ENCODE data around the gene TPRG1.

TPRG1 gene

GRCh38 chr3:189308608-189309007 is 136.8 kb downstream of the TPRG1 start:
- Histone ChIP-seq H3K36me3 (no peaks in the 10 kb centered on the region), H3K27ac (no peak overlapping the region), H3K4me1 (no peaks in the 10 kb centered on the region), H3K9me3 (replicated peaks in 1 of 11) (no peaks in the 10 kb centered on the region), H3K27me3 (no peaks in the 10 kb centered on the region), H3K9ac (no peak overlapping the region), H3K4me2 (no peak overlapping the region), H3K4me3 (no peak overlapping the region), H4K20me1 (no peaks in the 10 kb centered on the region)
- no peak for TF ChIP-seq Cebpa-rat (IDR thresholded peaks at IDR 0.05)

GRCh38 chr3:189309400-189309975 is 137.7 kb downstream of the TPRG1 start:
- H3K4me1 ChIP-seq, result no peaks in the 10 kb centered on the region
- H3K9me3 ChIP-seq (replicated peaks in 1 of 11), result no peaks in the 10 kb centered on the region
- H3K36me3 ChIP-seq, result no peaks in the 10 kb centered on the region
- H3K27me3 ChIP-seq, result no peaks in the 10 kb centered on the region
- H3K4me2 ChIP-seq, result no peak overlapping the region
- no peak overlapping the region for H3K9ac ChIP-seq
- TF ChIP-seq Cebpa-rat (IDR thresholded peaks at IDR 0.05), result no peak
- H3K4me3 ChIP-seq, result no peak overlapping the region
- no peaks in the 10 kb centered on the region for H4K20me1 ChIP-seq
- H3K27ac ChIP-seq, result no peak overlapping the region

- H4K20me1 ChIP-seq, result no peaks in the 10 kb centered on the region
- H3K27me3 ChIP-seq, result no peaks in the 10 kb centered on the region
- H3K9me3 ChIP-seq (replicated peaks in 1 of 11), result no peaks in the 10 kb centered on the region
- H3K4me1 ChIP-seq, result no peaks in the 10 kb centered on the region
- no peak overlapping the region for H3K4me3 ChIP-seq
- H3K27ac ChIP-seq, result no peak overlapping the region
- H3K9ac ChIP-seq, result no peak overlapping the region
- H3K4me2 ChIP-seq, result no peak overlapping the region
- TF ChIP-seq Cebpa-rat (IDR thresholded peaks at IDR 0.05), result no peak
- H3K36me3 ChIP-seq, result no peaks in the 10 kb centered on the region
These were observed 139.8 kb downstream of the TPRG1 start for GRCh38 chr3:189311521-189311920.

GRCh38 chr3:189312866-189313265 is 141.1 kb downstream of the TPRG1 start:
- H3K9me3 ChIP-seq (replicated peaks in 1 of 11), result no peaks in the 10 kb centered on the region
- H3K27me3 ChIP-seq, result no peaks in the 10 kb centered on the region
- H3K4me2 ChIP-seq, result no peak overlapping the region
- no peaks in the 10 kb centered on the region for H3K4me1 ChIP-seq
- TF ChIP-seq Cebpa-rat (IDR thresholded peaks at IDR 0.05), result no peak
- no peak overlapping the region for H3K9ac ChIP-seq
- H4K20me1 ChIP-seq, result no peaks in the 10 kb centered on the region
- no peaks in the 10 kb centered on the region for H3K36me3 ChIP-seq
- no peak overlapping the region for H3K4me3 ChIP-seq
- no peak overlapping the region for H3K27ac ChIP-seq

DNA sequence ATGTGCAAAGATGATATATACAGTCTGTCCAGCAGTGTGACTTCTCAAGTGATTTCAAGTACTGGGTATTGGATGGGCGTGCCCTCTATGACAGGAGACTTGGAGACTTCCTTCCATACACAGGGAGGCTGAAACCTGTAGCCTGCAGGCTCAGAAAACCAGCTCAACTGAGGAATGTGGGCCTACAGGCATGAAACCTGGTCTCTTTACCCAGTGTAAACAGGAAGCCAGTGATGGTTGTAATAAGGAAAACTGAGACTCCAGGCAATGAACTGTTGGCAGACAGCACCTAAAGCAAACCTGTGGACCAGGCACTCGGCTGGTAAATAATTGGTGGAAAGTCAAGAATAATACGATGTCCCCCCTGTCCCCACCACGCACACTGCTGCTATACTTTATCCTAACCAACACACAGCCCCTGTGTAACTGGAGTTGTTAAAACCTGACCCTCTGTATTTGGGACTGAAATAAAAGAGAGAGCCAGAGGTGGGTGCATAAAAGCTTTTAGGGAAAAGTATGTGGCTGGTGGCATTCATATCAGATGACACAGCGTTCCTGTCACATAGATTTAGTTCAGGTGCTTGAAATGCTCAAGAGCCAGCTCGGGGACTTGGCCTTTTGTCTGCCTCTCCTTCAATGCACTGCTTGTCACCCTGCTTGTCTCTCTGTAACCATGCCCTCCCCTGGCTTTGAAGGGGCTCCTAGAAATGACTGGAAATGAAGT is 144.7 kb downstream of the TPRG1 start:
- H3K27ac ChIP-seq, result no peak overlapping the region
- no peak overlapping the region for H3K4me2 ChIP-seq
- H3K36me3 ChIP-seq, result no peaks in the 10 kb centered on the region
- H3K4me1 ChIP-seq, result no peaks in the 10 kb centered on the region
- TF ChIP-seq Cebpa-rat (IDR thresholded peaks at IDR 0.05), result no peak
- H3K27me3 ChIP-seq, result no peaks in the 10 kb centered on the region
- no peak overlapping the region for H3K9ac ChIP-seq
- H3K4me3 ChIP-seq, result no peak overlapping the region
- H3K9me3 ChIP-seq (replicated peaks in 1 of 11), result no peaks in the 10 kb centered on the region
- H4K20me1 ChIP-seq, result no peaks in the 10 kb centered on the region

GRCh38 chr3:189317911-189318310 is 146.1 kb downstream of the TPRG1 start:
- Histone ChIP-seq H3K36me3 (no peaks in the 10 kb centered on the region), H3K4me1 (no peaks in the 10 kb centered on the region), H3K9me3 (replicated peaks in 1 of 11) (no peaks in the 10 kb centered on the region), H3K4me3 (no peak overlapping the region), H3K27me3 (peaks cover 0 to 8% (median 7%) of the 10 kb centered on the region in 11 experiments; a peak in 8 of 22 replicates), H3K27ac (no peak overlapping the region), H4K20me1 (no peaks in the 10 kb centered on the region), H3K4me2 (no peak overlapping the region), H3K9ac (no peak overlapping the region)
- TF ChIP-seq Cebpa-rat (IDR thresholded peaks at IDR 0.05), result no peak

- H3K27me3 ChIP-seq, result peaks cover under 1 to 19% (median 12%) of the 10 kb centered on the region in 11 experiments; a peak in 12 of 22 replicates
- no peak for TF ChIP-seq Cebpa-rat (IDR thresholded peaks at IDR 0.05)
- H3K27ac ChIP-seq, result no peak overlapping the region
- no peak overlapping the region for H3K4me3 ChIP-seq
- no peaks in the 10 kb centered on the region; a peak in 1 of 22 replicates for H4K20me1 ChIP-seq
- no peaks in the 10 kb centered on the region for H3K36me3 ChIP-seq
- H3K9ac ChIP-seq, result no peak overlapping the region
- no peaks in the 10 kb centered on the region for H3K9me3 ChIP-seq (replicated peaks in 1 of 11)
- no peak overlapping the region for H3K4me2 ChIP-seq
- peaks cover 10 to 16% (median 14%) of the 10 kb centered on the region in 10 experiments for H3K4me1 ChIP-seq
These were observed 148.7 kb downstream of the TPRG1 start for GRCh38 chr3:189320511-189320910.

- TF ChIP-seq Cebpa-rat (IDR thresholded peaks at IDR 0.05), result no peak
- Histone ChIP-seq H4K20me1 (no peaks in the 10 kb centered on the region; a peak in 1 of 22 replicates), H3K27ac (no peak overlapping the region)
These were observed 150.6 kb downstream of the TPRG1 start for GRCh38 chr3:189322339-189322738.

DNA sequence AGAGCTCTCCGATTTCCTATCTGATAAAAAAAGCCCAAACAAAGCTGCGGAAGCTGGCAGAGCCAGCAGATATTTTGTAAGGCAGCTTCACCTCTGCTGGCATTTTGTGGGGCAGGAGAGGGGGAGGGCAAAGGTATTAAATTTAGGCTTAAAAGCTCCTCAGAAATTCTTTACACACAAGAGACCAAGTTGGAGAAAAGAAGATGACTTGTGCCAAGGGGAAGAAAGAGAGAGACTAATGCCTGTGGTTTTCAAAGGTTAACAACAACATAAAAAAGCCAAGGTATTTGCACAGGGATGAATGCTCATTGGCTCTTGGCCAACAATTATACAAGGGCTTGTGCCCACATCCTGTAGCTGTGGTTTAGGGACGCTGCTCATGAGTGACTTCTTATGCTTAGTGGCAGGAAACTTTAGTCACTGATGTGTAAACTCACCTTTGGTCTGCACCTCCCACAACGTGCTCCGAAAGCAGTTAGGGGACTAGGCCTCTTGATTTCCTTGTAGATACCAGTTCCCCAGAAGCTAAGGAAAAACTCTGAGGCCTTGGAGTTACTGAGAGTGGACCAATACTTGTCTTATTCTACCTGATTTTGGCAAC is 152.9 kb downstream of the TPRG1 start:
- no peaks in the 10 kb centered on the region for H3K36me3 ChIP-seq
- H3K4me3 ChIP-seq, result no peak overlapping the region
- peaks cover 10 to 16% (median 14%) of the 10 kb centered on the region in 10 experiments for H3K4me1 ChIP-seq
- peaks cover 5 to 32% (median 22%) of the 10 kb centered on the region in 11 experiments; a peak in 16 of 22 replicates for H3K27me3 ChIP-seq
- no peak for TF ChIP-seq Cebpa-rat (IDR thresholded peaks at IDR 0.05)
- H4K20me1 ChIP-seq, result no peaks in the 10 kb centered on the region; a peak in 1 of 22 replicates
- no peaks in the 10 kb centered on the region for H3K9me3 ChIP-seq (replicated peaks in 1 of 11)
- H3K27ac ChIP-seq, result no peak overlapping the region
- peak overlapping the region; percentile 24 to 72 (median 60) for H3K4me2 ChIP-seq
- H3K9ac ChIP-seq, result no peak overlapping the region

More at GRCh38 chr3:189322339-189322738, 150.6 kb downstream of the TPRG1 start:
- no peaks in the 10 kb centered on the region for H3K36me3 ChIP-seq
- H3K4me3 ChIP-seq, result no peak overlapping the region
- peaks cover 10 to 16% (median 14%) of the 10 kb centered on the region in 10 experiments for H3K4me1 ChIP-seq
- H3K4me2 ChIP-seq, result no peak overlapping the region
- no peaks in the 10 kb centered on the region for H3K9me3 ChIP-seq (replicated peaks in 1 of 11)
- peaks cover 5 to 31% (median 22%) of the 10 kb centered on the region in 11 experiments; a peak in 16 of 22 replicates for H3K27me3 ChIP-seq
- no peak overlapping the region for H3K9ac ChIP-seq
